Erythroblast (primary cell): ENCODE results near the gene NLRP5.
"Not testable (repeated sequence)": the region's sequence is repeated elsewhere in the genome, so short reads cannot be mapped to it uniquely, and the experiment has no call there.

Experiments used
- DNase-seq, 2 experiments: peaks; one replicate each; lab custom pipeline; 2025; lab: John Stamatoyannopoulos, UW
- GATA1 ChIP-seq: IDR thresholded peaks from 2 replicates; pipeline ENCODE4 v1.6.1; 2011; ENCODE audit warnings: low read depth, mild to moderate bottlenecking, control low read depth, low read length, moderate library complexity
- POLR2A ChIP-seq: IDR thresholded peaks from 2 replicates; pipeline ENCODE4 v1.6.1; 2011; ENCODE audit warnings: mild to moderate bottlenecking, low read length

Gene NLRP5

GRCh38 chr19:55986487-55986886, at the start of gene NLRP5:
NLRP5 (plus strand) TSS chr19:55986775.
- no peak for TF ChIP-seq GATA1
- no peak for DNase-seq

GRCh38 chr19:55939206-55939605, 47.4 kb upstream of the NLRP5 start:
- no peak for DNase-seq
- no peak for TF ChIP-seq GATA1
- TF ChIP-seq POLR2A = no peak

GRCh38 chr19:55940306-55940705, 46.3 kb upstream of the NLRP5 start:
- no peak for DNase-seq
- no peak for TF ChIP-seq GATA1
- TF ChIP-seq POLR2A = no peak

- no peak for TF ChIP-seq GATA1
- TF ChIP-seq POLR2A = no peak
- no peak for DNase-seq
Measured at GRCh38 chr19:55947532-55947931, 39.0 kb upstream of the NLRP5 start, which contains the start of gene NLRP8. NLRP8 (plus strand) TSS chr19:55947832.

- not testable (repeated sequence) for DNase-seq
Measured at GRCh38 chr19:55950566-55950965, 36.0 kb upstream of the NLRP5 start.

GRCh38 chr19:55956431-55956830, 30.1 kb upstream of the NLRP5 start:
- TF ChIP-seq POLR2A (no peak), GATA1 (no peak)
- DNase-seq = no peak

DNA sequence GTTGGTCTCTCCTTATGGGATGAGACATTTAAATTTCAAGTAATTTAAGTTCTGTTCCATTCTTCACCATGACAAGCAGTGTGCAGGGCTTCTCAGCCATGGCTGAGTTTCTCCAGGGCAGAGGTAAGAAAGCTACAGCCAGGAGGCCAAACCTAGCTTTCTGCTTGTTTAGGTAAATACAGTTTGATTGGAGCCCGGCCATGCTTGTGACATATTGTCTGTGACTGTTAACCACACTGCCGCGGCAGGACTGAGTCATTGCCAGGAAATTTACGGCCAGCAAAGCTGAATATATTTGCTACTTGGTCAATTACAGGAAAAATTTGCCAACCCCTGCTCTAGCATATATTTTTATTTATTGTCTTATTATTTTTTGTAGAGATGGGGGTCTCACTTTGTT, 28.2 kb upstream of the NLRP5 start:
- TF ChIP-seq GATA1 = no peak
- TF ChIP-seq POLR2A = no peak
- DNase-seq = no peak

- no peak for TF ChIP-seq GATA1
- no peak for TF ChIP-seq POLR2A
- DNase-seq = no peak
Measured at GRCh38 chr19:55959996-55960675, 26.4 kb upstream of the NLRP5 start.

- DNase-seq = no peak
- no peak for TF ChIP-seq GATA1
Measured at GRCh38 chr19:55962186-55962585, 24.4 kb upstream of the NLRP5 start.

GRCh38 chr19:55973982-55974381, 12.6 kb upstream of the NLRP5 start:
- TF ChIP-seq POLR2A (no peak), GATA1 (no peak)
- no peak for DNase-seq

GRCh38 chr19:55980415-55980814, 6.2 kb upstream of the NLRP5 start:
- DNase-seq = no peak
- no peak for TF ChIP-seq POLR2A
- TF ChIP-seq GATA1 = no peak

DNA sequence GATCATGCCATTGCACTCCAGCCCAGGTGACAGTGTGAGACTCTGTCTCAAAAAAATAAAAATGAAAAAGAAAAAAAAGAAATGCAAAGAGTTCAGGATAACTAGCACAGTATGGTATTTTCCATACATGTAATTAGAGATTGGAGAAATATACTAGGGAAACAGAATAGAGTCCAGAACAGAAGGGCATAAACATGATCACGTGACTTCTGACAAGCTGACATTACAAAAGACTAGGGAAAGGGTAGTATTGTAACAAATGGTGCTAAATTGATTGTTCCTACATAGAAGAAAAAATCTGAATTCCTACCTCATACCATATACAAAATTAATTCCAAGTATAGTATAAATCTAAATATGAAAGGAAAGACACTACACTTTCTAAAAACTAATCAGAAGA, 1.3 kb upstream of the NLRP5 start:
- TF ChIP-seq GATA1 = no peak
- TF ChIP-seq POLR2A = no peak
- DNase-seq = no peak

- DNase-seq = no peak
- TF ChIP-seq POLR2A = no peak
- TF ChIP-seq GATA1 = no peak
Measured at GRCh38 chr19:55990831-55991230, 4.3 kb downstream of the NLRP5 start.

DNA sequence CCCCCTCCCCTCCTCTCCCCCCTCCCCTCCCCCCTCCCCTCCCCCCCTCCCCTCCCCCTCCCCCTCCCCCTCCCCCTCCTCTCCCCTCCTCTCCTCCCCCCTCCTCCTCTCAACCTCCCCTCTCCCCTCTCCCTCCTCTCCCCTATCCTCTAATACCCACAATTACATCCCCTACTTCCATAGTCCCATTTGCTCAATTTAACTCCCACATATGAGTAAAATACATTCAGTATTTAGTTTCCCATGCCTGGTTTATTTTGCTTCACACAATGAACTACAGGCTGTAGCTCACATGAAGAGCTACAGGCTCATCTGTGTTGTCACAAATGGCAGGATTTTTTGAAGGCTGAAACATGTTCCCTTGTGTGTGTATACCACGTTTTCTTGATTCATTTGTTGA, 6.9 kb downstream of the NLRP5 start:
- DNase-seq = no peak
- TF ChIP-seq POLR2A (no peak), GATA1 (no peak)

DNA sequence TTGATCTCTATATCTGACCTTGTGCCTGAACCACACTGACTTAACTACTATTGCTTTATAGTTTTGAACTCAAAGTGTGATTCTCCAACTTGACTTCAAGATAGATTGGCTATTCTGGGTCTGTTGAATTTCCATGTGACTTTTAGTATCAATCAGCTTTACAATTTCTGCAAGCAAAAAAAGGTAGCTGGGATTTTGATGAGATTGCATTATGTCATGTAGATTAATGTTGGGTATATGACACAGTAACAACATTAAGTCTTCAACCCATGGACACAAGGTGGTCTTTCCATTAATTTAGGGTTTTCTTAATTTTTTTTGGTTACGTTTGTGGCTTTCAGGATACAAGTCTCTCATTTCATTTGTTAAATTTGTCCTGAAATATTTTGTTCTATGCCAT, 28.2 kb downstream of the NLRP5 start:
- DNase-seq = no peak
- TF ChIP-seq GATA1 (no peak), POLR2A (no peak)
